GM21423 (cell line): Measurements from ENCODE around the gene PTGS2.
"Not testable (repeated sequence)": the region's sequence is repeated elsewhere in the genome, so short reads cannot be mapped to it uniquely, and the experiment has no call there.

Experiments used
- ATAC-seq: cut with Tn5 transposase; IDR thresholded peaks from one replicate; pipeline ENCODE4 v1.9.1; 2021; ENCODE audit warnings: mild to moderate bottlenecking, moderate library complexity; ENCODE audit not compliant: unreplicated experiment

The PTGS2 gene

DNA sequence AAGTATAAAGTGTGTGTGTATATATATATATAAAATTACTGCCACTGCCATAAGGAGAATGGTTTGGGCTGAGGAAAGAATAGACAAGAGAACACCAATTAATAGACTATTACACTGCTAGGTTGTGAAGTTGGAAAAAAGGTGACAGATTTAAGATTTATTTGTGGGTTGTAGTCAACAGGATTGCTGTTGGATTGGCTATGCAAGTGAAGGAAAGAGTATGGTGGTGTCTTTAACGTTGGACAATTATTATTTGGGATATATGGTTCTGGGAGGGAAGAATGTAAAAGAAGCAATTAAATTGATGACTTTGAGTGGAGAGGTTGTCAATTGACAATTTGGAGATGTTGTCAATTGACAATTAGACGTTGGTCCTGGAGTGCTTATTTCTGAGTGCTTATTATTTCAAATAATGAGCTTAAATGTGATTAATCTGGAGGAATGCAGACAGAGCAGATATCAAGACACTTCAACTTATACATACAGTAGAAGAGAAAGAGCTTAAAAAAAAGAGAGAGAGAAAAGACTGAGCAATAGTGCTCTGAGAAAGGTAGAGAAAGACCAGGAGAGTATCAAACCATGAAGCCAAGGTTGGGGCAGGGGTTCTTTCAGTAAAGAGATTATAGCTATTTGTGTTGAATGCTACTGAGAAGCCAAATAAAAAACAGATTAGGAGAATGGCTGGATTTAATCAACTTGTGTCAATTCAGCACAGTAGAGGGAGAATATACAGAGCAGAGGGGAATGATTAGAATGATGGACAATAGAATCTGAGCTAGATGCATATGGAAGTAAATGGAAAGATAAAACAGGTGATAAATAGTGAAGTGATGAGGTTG is 9.7 kb downstream of the PTGS2 start:
- no peak for ATAC-seq

DNA sequence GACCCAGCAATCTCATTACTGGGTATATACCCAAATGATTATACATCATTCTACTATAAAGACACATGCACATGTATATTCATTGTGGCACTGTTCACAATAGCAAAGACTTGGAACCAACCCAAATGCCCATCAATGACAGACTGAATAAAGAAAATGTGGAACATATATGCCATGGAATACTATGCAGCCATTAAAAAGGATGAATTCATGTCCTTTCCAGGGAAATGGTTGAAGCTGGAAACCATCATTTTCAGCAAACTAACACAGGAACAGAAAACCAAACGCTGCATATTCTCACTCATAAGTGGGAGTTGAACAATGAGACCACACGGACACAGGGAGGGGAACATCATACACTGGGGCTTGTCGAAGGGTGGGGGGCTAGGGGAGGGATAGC is 10.4 kb downstream of the PTGS2 start:
- ATAC-seq, result not testable (repeated sequence)

DNA sequence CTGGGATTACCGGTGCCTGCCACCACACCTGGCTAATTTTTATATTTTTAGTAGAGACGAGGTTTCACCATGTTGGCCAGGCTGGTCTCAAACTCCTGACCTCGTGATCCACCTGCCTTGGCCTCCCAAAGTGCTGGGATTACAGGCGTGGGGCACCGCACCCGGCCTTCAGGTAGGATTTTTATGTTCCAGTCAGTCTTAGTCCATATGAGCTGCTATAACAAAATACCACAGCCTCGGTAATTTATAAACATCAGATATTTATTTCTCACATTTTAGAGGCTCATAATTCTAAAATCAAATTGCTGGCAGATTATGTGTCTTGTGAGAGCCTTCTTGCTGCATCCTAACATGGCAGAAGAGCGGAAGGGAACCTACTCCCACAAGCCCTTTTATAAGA is 16.0 kb downstream of the PTGS2 start:
- not testable (repeated sequence) for ATAC-seq

DNA sequence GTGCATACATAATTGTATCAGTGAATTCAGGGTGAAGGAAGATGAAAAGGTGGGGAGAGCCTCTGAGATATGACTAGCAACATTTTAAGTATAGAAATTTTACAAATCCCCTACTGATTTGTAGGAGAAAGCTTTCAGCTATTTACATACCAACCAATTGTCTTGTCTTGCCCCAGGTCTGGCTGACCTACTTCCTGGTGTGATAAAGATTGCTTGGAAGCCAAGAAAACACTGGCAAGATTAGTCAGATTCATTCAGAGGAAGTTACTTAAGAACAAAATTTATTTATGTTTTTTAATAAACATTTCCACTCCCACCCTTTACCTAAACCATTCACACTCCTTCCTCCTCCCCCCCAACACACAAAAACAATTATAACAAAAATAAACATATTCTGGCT is 17.5 kb downstream of the PTGS2 start:
- no peak for ATAC-seq

DNA sequence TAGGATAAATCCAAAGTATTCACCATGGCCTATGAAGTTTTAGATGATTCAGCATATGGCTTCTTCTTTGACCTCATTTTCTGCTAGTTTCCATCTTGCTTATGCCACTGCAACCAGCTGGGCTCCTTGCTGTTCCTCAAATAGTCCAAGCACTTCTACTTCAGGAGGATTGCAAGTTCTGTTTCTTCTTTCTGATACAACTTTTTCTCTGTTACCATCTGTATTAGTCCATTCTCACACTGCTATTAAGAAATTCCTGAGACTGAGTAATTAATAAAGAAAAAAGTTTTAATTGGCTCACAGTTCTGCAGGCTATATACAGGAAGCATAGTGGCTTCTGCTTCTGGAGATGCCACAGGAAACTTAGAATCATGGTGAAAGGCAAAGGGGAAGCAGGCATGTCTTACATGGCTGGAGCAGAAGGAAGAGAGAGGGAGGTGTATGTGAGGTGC is 20.3 kb downstream of the PTGS2 start:
- no peak for ATAC-seq

DNA sequence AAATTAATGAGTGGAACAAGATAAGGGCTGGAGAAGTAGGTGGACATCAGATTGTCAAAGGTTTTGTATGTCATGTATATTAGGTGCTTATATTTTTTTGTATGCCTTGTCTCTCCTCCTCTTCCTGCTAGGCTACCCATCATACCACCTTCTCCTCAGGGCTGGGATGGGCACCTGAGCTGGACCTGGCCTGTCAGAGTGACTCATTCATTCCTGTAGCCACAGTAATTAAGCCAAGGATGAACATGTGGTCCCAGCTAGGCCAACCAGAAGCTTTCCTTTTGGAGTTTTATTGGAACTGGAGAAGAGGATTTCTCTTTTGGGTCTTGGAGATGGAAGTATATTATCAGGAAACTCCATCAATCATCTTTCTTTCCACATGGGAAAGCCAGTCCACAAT is 21.2 kb downstream of the PTGS2 start:
- ATAC-seq, result no peak

DNA sequence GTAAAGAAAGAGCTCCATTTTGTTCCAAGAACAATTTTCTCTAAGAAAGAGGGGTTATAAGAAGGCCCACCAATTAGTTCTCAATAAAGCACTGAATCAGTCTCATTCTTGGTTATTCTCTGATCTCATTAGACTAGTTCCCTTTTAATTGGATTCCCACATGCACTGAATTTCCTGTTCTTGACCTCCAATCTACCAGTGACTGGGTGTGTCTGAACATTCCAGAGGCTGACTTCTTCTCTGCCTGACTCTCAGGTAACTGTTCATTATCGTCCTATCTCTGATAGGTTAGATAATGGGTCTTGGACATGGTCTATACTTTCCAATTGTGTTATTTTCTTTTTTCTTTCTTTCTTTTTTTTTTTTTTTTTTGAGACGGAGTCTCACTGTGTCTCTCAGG is 22.7 kb downstream of the PTGS2 start:
- ATAC-seq, result no peak

DNA sequence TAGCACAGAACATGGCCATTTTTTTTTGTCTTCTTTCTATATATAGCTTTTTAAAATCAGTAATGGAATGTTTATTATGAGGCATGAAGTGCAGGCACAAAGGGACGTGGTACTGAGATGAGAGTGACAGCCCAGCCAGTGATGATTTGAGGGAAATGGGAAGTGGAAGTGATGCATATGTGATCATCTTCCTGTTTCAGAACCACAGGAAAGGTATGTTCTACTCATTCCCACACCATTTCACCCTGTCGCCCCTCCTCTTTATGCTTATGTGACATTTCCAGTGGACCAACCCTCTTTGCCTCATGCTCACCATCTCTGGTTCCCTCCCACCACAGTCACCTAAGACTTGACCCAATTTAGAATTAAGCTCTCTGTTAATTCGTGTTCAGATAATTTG is 24.3 kb downstream of the PTGS2 start:
- no peak for ATAC-seq

DNA sequence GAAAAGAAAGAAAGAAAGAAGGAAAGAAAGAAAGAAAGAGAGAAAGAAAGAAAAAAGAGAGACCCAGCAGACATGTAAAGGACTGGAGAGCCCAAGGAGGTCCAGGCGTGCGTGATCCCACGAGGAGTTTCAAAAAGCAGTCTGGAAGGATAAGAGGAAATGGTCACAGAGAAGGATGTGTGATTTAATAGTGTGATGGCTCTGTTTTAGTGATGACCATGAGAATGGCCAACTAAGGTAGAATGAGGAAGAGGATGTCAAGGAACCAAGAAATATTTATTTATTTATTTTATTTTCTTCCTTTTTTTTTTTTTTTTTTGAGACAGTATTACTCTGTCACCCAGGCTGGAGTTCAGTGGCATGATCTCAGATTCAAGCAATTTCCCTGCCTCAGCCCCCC is 25.5 kb downstream of the PTGS2 start:
- ATAC-seq, result no peak

DNA sequence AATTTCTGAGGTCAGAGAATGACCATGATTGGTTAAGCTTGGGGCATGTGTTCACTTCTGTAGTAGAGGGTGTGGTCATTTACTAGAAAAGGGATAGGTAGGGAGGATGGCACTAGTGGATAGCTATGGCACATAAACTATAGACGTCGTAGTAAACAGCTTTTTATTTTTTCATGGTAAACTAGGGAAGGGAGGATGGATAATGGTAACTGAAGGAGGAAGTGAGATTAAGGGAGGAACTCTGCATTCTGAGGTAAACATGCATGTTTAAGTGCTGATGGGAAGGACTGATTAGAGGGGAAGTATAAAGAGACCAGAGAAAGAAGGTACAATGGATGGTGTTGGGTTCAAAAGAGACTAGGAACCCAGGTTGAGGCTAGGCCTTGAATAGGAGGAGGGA is 26.9 kb downstream of the PTGS2 start:
- ATAC-seq, result no peak

DNA sequence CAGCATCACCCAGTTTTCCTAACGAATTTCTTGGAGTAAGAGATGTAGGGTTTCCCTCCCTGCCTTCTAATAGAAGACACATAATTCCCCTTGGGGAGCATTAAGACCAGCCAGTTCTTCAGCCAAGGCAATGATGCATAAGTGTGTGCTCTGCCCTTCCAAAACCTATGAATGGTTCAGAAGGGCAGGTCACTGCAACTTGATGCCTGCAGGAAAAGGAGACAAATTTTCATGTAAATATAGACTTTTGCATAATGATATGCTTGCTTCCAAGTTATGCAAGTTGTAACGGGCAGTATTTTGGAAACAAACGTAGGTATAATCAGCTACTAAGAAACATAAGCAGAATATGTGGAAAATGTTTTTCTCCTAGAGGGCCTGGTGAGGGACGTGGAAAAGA is 31.6 kb downstream of the PTGS2 start:
- no peak for ATAC-seq

DNA sequence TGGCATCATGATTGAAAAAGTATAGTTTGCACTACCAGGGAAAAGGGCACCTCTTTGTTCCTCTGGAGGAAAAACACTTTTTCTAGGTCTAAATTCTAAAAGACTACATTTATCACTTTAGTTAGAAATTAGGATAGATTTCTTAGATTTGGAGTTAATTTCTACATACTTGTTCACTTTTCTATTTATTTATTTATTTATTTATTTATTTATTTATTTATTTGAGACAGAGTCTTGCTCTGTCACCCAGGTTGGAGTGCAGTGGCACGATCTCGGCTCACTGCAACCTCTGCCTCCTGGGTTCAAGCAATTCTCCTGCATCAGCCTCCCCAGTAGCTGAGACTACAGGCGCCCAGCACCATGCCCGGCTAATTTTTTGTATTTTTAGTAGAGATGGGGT is 32.2 kb downstream of the PTGS2 start:
- not testable (repeated sequence) for ATAC-seq

DNA sequence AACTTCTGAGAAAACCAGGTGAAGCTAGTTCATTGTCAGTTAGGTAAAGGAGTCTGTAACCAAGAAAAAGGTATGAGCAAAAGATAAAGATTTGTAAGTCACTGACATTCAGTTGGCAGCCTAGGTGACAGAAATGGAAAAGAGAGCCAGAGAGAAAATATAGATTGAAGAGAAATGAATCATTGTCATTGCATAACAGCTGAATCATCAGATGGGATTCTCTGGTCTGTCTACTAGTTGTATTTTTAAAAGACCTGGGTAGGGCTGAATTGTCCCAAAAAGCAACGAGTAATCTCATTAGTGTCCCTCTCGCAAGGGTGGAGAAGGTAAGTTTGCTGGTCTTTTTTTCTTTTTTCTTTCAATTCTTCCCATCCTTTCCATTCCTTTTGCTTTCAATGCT is 36.6 kb downstream of the PTGS2 start:
- no peak for ATAC-seq

DNA sequence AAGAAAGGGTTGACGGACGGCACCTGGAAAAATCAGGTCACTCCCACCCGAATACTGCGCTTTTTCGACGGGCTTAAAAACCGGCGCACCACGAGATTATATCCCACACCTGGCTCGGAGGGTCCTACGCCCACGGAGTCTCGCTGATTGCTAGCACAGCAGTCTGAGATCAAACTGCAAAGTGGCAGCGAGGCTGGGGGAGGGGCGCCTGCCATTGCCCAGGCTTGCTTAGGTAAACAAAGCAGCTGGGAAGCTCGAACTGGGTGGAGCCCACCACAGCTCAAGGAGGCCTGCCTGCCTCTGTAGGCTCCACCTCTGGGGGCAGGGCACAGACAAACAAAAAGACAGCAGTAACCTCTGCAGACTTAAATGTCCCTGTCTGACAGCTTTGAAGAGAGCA is 42.7 kb downstream of the PTGS2 start:
- ATAC-seq, result not testable (repeated sequence)

DNA sequence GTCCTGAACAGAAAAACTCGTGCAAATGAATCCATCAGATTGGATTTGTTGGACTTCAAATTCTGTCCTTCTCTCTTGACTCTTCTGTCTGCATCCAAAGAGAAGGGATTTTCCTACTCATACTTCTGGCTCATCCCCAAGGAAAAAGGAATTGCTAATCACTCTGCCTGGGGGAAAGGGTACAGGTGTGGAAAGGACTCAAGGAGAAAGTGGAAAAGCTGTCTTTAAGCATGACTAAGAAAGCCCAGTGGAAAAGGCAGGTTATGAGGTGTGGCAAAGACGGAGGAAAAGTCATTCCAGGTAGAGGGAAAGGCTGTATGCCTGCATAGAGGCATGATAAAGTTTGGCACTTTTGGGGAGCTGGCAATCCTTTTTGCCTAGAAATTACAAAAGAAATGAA is 43.4 kb downstream of the PTGS2 start:
- ATAC-seq, result no peak

DNA sequence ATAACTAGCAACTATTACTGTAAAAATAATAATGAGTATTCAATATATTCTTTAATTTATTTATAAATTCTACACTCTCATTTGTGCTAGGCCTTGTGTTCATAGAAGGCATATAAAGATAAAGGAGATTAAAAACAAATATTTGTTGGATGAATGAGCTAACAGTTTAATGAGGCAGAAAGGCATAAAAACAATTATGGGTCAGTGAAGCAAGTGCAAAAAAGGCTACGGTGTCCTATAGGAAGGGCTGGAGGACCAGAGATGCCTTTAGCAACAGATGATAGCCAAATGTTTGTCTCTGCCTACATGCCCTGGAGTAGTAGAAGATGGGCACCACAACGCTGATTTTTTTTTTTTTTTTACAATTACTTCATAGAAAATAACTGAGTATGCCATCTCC is 45.7 kb downstream of the PTGS2 start:
- ATAC-seq, result no peak

DNA sequence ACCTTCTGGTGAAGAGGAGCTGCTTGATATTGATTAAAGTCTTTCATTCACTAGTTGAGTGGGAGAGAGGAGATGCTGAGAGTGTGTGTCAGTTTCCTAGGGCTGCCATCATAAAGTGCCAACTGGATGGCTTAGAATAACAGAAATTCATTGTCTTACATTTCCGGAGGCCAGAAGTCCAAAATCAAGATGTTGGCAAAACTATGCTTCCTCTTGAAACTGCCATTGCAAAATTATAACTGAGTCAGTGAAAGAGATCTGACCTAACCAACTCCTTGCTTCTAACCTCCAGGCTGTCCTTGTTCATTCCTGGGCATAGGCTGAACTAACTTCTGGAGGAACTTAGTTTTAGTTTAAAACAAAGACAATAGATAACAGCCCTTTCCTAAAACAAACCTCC is 47.1 kb downstream of the PTGS2 start:
- no peak for ATAC-seq

DNA sequence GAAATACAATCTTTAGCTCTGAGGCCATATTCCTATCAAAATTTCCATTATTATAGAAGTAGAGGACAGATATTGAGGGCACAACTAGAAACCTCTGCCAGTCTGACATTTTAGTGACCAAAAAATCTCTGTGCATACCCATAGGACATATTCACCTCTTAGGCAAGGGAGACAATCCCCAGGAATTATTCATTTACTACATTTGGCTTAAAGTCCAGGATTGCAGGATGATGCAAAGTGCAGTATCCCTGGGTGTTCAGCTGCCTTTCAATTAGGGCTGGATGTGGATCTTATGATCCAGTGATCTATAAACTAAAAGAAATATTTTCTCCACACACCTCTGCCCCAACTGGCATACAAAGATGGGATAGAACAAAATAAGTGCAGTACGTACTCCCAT is 50.9 kb downstream of the PTGS2 start:
- no peak for ATAC-seq

DNA sequence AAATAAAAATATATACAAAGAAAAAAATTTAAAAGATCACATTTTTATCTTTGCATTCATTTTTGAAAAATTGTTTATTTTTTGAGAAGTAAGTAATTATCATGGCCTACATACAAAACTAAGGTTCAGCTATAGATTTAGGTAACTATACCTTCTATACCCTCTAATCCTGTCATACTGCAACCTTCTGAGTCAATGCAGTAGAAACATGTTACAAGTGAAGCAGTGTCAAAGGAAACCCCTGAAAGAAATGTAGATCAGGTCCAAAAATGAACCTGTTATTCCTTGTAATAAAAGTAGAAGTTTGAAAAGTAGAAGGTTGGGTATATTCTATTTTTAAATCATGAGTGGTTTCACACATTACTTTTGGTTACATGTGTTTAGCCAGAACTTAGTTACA is 51.3 kb downstream of the PTGS2 start:
- ATAC-seq, result no peak

DNA sequence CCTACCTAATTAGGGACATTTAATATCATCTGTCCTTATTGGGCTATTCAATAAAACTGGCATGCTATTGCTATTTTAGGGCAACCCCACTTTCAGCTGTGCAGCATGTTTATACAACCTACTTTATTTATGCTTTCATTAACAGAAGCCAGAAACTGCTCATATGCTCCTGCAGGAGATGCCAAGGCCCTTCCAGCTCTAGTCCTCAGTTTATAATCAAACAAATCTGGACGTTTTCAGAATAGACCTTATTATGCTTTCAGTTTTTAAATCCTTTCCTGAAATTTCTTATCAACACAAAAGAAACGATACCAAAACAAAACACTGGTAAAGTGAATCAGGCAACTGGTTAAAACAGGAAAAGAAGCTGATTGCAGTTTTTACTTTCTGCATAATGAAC is 53.2 kb downstream of the PTGS2 start:
- ATAC-seq, result no peak

DNA sequence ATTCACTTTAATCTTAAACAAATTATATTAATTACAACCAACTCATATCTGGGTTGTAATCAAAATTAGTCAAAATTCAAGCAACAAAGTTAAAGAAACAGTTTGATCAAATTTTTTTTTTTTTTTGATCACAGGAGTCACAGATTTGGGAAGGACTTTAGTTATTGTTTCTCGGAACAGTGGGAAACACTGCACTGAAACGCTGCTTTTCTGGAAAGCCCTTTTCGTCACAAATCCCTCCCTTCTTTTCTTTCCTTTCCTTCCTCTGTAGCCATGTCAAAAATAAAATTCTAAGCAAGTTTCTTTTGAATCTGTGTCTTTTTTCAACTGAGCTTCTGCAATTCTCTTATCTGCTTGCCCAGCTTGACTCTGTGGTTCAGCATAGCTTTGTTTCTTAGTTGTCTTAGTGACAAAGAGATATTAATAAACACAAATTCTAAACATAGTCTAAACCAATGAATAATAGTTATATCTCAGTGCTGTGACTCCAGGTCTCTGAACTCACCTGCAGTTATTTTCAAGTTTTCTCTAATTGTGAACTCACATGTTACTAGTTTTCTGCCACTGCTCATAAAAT is 53.8 kb downstream of the PTGS2 start:
- ATAC-seq, result no peak

DNA sequence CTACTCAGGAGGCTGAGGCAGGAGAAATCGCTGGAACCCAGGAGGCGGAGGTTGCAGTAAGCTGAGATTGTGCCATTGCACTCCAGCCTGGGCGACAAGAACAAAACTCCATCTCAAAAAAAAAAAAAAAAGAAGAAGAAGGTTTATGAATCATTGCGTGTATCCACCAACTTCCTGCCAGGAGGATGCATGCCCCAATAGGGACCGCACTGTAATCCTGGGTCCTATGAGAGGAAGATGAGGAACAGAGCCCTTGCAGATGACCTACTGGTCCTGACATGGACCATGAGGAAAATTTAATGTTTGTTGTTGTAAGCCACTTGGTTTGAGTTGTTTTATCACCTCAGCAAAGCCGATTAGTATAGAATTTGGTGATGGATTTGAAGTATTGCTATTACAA is 56.7 kb downstream of the PTGS2 start:
- ATAC-seq, result no peak
